UCSD-AML1 (cell line): ENCODE data around the gene LIPT1.
"Not testable (repeated sequence)": the region's sequence is repeated elsewhere in the genome, so short reads cannot be mapped to it uniquely, and the experiment has no call there.

Experiments
- DNase-seq: peaks from one replicate; lab custom pipeline; 2025; ENCODE audit not compliant: unreplicated experiment; lab: John Stamatoyannopoulos, UW

Gene LIPT1

DNA sequence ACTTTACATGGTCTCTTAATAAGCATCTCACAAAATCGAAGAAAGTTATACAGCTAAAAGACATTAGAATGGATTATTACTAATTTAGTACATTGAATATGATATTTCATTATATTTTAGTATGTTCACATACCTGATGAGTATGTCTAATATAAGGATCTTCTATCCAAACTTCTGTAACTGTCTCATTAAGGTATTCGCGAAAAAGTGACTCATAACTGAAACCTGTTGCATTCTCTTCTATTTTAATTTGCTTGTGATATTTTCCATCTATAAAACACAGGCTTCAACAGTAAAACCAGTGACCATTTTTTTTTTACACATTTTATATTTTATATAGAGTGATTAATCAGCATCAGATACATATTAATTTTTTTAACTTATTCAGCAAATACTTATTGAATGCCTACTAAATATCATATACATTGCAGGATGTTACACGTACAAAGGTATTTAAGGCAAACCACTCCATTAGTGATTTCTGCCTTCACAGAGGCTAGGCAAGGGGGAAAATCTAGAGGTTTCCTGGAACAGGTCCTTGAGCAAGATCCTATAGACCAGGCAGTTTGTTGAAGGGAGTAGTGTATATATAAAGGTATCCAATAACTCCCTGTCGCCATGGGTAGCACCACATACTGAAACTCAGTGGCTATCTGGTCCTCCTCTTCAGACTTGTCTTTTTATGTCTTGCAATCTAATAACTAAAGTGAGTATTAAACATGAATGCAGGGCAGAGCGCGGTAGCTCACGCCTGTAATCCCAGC, 16.8 kb downstream of the LIPT1 start:
- DNase-seq, result no peak

DNA sequence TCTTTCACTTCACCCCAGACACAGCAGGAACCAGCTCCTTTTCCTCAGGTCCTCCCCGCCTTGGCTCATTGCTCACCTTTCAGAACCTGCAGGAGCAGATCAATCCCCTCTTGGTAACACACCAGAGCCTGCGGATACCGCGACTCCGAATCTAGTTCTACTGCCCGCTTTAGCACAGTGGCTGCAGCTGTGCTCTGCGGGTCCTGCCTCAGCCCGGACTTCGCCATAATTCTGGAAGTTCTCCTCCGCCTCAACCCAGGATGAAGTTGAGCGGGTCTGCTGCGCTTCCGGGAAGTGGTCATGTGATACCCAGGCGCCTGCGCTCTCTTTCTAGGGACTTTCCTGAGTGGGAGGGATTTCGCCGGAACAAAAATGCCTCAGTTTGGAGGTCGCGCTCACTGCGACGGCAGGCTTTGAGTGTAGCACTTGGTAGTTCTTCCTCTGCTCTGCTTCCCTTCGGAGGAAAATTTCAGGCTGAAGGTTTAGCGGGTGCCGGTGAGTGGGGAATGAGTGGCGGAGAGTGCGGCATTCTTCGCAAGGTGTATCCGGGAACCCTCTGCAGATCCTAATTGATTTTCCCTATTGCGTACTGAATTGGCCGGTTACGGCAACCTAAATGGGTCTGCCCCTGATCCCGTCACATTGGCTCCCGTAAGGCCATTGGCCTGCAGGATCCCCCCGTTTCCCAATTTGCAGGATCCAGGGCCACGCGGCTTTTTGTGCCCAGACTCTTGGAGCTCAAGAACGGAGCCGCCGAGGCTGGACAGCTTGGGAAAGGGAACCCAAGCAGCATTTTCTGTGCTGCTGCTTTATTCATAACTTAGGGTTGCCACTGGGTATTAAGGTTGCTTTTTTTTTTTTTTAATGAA, 26.2 kb downstream of the LIPT1 start, which contains the start of the genes MITD1 and MRPL30:
MITD1 (minus strand) TSS at position 304 of the 869 bp plus-strand sequence; CDS start at position 227, 77 bp downstream.
MRPL30 (plus strand) TSS at position 430 of the 869 bp plus-strand sequence. CDS start 5,020 bp downstream, outside the sequence.
- DNase-seq, result peak; percentile 92

DNA sequence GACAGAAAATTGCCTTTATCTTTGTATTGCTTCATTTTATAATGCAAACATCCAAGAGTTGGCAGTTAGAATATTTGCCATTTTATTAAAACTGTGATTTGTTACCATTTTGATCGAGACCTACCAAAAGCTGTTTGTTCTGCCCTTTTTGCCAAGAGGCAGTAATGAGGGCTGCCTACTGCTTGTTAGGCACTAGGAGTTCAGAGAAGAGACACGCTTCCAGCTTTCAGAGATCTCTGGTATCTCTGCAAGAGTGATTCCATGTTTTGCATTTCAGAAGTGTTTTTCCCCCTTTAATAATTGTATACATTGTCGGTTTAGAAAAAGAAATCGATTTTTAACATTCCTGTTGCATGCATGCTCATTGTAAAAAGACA, 26.8 kb downstream of the LIPT1 start:
- no peak for DNase-seq

DNA sequence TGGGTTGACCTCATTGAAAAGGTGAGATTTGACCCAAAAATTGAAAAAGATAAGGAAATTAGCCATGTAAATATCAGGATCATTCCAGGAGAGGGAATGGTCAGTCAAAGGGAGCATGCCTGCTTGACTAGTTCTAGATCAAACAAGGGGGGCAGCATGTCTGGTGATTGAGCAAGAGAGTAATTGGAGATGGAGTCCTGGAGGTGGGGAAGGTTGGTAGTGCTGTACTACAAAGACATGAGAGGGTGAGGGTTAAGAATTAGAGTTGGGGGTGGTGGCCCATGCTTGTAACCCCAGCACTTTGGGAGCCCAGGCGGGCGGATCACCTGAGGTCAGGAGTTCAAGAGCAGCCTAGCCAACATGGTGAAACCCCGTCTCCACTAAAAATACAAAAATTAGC, 28.3 kb downstream of the LIPT1 start:
- DNase-seq, result no peak

DNA sequence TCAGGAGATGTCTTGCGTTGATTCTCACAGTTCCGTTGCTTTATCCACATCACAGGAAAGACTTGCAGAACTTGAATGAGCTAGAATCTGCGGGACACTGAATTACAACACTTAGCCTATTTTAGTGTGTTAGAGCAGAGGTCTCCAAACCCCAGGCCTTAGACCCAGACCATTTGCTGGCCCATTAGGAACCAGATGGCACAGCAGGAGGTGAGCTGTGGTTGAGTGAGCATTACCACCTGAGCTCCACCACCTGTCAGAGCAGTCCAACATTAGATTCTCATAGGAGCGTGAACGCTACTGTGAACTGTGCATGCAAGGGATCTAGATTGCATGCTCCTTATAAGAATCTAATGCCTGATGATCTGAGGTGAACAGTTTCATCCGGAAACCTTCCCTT, 30.0 kb downstream of the LIPT1 start:
- no peak for DNase-seq

DNA sequence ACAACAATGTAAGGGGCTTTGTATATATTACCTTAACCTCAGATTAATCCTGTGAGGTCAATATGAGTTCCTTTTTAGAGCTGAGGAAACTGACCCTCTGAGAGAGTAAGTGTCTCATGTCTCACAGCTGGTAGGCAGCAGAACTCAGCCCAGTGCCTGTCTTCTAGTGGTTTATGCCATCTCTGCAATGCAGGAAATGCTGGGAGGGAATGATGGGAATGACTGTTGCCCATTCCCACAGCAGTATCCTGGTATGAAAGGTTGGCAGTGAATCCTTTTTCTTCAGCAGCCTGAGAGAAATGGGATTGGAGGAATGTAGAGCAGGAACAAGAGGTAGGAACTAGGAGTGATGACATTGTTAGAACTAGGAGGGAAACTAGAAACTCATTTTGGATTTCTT, 32.2 kb downstream of the LIPT1 start:
- DNase-seq, result no peak

DNA sequence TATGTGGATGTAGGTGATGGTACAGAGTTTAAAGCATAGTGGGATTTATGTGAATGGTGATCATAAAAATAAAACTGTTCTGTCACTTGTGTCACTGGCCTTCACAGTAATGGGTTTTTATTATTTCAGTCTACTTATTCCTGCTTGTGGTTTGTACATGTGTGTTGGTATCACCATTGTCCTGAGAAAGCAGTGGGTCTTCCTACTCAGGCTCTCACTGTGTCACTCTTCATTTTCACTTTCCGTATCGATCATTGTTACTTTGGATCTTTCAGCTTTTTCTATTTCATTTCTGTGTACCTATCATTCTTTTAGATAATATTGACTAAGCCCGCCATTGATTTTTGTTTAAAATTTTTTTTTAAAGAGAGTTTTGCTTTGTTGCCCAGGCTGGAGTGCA, 33.6 kb downstream of the LIPT1 start:
- no peak for DNase-seq

DNA sequence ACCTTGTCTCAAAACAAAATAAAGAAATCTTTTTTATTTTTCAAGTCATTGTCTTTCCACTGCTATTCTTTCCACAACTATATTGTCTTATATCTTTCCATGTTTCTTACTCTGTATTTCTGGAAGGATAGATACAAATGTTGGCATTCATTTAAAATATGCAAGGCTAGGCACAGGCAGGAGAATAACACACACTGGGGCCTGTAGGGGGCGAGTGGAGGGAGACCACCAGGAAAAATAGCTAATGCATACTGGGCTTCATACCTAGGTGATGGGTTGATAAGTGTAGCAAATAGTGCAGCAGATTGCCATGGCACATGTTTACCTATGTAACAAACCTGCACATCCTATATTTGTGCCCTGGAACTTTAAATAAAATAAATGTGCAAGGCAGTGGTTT, 35.8 kb downstream of the LIPT1 start:
- no peak for DNase-seq

DNA sequence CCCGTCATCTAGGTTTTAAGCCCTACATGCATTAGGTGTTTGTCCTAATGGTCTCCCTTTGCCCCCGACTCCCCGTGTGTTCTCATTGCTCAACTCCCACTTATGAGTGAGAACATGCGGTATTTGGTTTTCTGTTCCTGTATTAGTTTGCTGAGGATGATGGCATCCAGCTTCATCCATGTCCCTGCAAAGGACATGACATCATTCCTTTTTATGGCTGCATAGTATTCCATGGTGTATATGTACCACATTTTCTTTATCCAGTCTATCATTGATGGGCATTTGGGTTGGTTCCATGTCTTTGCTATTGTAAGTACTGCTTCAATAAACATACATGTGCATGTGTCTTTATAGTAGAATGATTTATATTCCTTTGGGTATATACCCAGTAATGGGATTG, 37.6 kb downstream of the LIPT1 start:
- DNase-seq, result not testable (repeated sequence)

DNA sequence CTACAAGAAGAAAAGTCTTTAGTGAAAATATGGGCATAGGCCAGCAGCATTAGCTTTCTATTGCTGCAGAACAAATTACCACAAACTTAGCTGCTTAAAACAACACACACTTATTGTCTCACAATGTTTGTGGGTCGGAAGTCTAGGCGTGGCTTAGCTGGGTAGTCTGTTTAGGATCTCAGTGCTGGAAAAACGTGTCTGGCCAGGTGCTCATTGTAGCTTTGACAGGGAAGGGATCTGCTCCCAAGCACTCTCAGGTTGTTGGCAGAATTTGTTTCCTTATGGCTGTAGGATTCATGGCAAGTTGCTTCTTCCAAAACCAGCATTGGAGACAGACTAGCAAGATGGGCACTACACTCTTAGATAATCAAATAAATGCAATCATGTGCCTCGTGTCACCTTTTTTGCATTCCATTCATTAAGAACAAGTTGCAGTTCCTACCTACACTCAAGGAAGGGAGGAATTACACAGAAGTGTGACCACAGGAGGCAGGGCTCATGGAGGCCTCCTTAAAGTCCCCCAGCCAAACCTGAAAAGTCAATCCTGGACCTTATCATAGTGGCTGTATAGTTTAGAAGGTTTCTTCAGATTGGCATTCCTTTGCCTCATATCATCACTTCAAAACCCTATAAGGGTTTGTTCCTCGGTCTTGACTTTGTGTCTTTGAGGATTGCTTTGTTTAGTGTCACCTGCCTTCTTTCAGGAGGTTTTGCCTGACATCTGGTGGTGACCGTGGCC, 43.5 kb downstream of the LIPT1 start:
- DNase-seq, result no peak

DNA sequence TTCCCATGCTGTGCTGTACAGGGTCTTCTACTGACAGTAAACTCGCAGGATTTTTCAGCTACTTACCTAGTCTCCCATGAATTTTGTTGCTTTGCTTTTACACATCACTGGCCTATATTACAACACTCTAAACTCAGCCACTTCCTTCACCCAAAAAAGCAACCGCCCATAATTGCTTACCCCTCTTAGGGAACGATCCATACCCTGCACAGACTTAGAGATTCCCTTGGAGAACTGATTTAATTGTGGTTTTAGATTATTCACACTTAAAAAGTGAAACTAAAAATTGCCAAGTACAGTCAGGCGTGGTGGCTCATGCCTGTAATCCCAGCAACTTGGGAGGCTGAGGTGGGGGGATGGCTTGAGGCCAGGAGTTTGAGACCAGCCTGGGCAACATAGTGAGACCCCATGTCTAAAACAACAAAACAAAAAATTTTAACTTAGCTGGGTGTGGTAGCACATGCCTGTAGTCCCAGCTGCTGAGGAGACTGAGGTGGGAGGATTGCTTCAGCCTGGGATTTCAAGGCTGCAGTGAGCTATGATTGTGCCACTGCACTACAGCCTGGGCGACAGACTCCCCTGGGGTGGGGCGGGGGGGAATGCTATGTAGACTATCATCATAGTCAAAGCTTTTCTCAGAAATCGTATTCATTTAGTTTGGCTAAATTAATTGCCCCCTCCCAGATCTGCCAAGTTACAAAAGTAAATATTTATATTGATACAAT, 45.5 kb downstream of the LIPT1 start:
- DNase-seq, result no peak

DNA sequence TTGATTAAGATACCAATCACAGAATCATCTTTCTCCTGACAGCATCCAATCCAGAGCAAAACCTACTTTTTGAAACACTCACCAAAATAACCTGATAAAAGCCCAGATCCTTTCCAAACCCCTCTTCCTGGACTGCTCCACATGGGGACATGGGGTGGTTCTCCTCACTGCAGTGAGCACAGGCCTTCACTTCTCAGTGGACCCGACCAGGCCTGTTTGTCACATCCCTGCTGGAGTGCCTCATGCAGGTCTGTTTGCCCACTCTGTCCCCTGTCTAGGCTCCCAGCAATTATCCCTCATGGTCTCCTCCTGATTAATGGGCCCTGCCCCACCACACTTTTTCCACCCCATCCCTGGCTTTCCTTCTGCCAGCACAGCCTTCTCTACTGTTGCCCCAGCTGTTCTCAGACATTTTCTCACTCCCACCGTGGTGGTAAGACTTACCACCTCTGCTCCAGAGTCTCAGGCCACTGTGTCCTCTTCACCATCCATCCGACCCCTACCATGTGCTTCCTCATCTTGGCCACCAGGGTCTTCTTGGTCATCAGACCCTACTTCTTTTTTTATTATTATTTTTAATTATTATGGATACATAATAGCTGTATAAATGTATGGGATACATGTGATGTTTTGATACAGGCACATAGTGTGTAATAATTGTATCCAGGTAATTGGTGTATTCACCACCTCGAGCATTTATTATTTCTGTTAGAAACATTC, 47.4 kb downstream of the LIPT1 start:
- DNase-seq, result no peak

DNA sequence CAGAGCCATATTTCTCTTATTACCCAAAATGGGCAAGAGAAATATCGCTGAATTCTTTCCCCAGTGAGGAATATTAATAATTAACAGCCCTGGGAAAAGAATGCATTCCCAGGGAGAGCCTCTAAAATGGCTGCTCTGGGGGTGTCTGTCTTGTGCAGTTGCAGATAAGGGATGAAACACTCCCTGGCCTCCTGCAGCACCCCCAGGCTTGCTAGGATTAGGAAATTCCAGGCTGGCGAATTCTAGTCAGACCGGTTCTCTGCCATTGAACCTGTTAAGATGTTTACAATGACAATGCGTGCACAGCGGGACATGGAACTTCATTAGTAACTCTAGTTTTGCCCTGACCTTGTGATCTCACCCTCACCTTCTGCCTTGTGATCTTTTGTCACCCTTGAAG, 50.7 kb downstream of the LIPT1 start:
- DNase-seq, result no peak
